Cardiac septum (tissue), 1 donor: Measurements from ENCODE around the gene SLC35F3. TPM values are rescaled to one million over a fixed set of nuclear protein-coding genes. Genes with fewer than 3 reads are reported as not detected.
A peak's percentile ranks its signal among the peaks of the same experiment; 100 is the strongest.
"Not testable (repeated sequence)": the region's sequence is repeated elsewhere in the genome, so short reads cannot be mapped to it uniquely, and the experiment has no call there.

Source experiments
- DNase-seq: peaks from one replicate; pipeline ENCODE4 v3.0.0-alpha.2; 2020; ENCODE audit warnings: low spot score
- intact Hi-C: fragments of 100-400 bp; cut with DNase I; formaldehyde crosslinking; loops from one replicate; pipeline ENCODE4 v1.14.0; 2022
- total RNA-seq: library from RNA; stranded (reverse); fragmentation: NEBNext Ultra II Directional; extraction: Animal tissue kit (Norgen Biotek cat#: 25700); gene quantifications from one replicate; pipeline ENCODE4 v1.2.1, GENCODE V29; 2021
- donor health status: DM: no; HTN: no; CAD: no.

Gene SLC35F3
- total RNA-seq, 1 donor from 2014 or later: not detected

- no peak for DNase-seq
- intact Hi-C loops: no loop called here
Observed at GRCh38 chr1:234208351-234208750, 303.9 kb downstream of the SLC35F3 start.

GRCh38 chr1:234208791-234209190 is 304.3 kb downstream of the SLC35F3 start:
- DNase-seq: no peak
- intact Hi-C loops: no loop called here

DNA sequence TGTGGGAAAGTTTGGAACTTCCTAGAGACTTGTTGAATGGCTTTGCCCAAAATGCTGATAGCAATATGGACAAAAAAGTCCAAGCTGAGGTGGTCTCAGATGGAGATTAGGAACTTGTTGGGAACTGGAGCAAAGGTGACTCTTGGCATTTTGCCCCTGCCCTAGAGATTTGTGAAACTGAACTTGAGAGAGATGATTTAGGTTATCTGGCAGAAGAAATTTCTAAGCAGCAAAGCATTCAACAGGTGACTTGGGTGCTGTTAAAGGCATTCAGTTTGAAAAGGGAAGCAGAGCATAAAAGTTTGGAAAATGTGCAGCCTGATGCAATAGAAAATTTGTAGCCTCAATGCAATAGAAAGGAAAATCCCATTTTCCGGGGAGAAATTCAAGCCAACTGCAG is 306.0 kb downstream of the SLC35F3 start:
- intact Hi-C loops: not testable (repeated sequence)

GRCh38 chr1:234211855-234212254 is 307.4 kb downstream of the SLC35F3 start:
- intact Hi-C loops, DNase-seq: not testable (repeated sequence)

More for the DNA sequence above, 306.0 kb downstream of the SLC35F3 start:
- DNase-seq: not testable (repeated sequence)

DNA sequence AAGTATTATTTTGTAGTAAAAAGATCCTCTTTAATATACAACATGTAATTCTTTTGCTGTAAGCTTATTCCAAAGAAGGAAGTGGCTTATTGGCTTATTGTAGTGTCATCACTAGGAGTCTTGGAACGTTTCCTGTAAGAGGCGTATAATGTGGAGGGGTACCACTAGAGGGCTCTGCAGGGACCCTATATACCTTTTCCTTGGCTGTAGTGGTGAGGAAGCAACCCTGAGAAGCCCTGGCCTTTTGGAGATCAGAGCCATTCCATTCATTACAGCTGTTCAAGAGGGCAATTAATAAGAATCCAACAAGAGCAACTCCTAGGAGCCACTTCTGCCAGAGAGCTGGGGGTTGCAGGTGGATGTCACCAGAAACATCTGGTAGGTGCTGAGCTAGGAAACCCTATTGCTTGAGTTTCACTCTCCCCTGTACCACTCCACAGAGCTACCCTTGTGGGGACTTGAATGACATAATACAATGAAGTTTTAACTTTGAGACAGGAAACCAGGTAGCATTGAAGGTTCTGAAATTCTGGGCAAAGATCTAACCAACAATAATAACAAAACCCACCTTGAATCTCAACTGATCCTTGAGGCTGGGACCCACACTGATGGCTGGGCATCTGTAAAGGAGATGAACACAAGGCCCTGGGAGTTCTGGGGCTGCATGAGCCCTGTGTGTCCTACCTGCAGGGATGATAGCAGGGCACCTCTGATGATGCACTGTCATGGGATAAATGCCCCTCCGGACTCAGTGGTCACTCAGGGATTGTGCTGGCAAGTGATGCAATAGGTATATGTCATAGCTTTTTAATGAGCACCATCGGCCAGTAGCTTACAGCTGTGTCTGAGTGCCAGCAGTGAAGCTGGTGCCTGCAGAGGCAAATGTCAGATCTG is 308.5 kb downstream of the SLC35F3 start:
- DNase-seq: no peak
- intact Hi-C loops: no loop called here

DNA sequence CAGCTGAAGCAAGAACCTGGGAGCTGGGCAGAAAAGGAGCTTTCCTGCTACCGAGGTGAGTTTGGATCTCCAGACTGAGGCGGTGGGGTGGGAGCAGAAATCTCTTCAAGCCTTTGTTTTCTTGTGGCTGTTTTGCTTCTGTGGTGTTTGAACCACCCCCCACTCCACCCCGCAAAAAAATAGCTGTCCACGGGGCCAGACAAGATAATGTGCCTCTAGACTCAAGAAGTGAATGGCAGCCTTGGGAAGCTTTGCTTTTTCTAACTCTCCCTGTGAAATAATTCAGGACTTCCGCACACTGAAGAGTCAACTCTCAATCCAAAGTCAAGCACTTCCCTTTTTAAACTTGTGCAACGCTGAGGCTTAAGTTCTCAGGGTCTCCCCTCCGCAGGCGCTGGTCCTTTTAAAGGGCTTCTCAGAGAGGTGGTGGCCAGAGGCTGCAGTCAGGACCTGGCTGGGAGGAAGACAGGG is 309.2 kb downstream of the SLC35F3 start:
- no peak for DNase-seq
- intact Hi-C loops: no loop called here

DNA sequence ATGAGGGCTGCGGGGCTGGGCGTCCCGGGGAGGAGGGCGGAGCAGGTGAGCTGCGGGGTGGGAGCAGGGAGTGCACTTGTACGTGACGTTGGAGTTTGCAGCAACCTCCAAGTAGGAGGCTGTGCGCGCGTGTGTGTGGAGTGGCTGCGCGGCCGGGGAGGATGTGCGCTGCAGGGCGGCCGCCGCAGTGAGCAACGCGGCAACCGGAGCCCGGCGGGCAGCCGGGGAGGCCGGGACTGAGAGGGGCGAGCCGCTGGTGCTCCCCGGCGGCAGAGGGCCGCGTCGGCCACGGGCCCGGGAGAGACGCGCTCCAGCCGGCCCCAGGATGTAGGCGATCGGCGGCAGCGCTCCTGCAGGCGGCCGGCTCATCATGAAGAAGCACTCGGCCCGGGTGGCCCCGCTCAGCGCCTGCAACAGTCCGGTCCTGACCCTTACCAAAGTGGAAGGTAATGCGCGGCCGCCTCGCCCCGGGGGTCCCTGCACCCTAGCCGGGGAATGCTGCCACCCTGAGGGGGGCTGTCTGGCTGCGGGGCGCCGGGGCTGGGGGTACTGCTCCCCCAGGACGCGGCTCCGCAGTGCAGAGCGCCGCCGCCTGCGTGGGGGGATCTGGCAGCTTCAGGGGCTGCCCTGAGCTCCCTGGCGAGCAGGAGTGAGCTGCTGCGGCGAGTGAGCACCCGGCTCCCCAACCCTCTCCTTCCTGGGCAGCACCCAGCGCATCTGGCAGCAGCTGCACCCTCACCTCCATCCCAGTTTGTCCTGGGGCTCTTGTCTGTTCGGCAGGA is 309.8 kb downstream of the SLC35F3 start:
- intact Hi-C loops: no loop called here

DNA sequence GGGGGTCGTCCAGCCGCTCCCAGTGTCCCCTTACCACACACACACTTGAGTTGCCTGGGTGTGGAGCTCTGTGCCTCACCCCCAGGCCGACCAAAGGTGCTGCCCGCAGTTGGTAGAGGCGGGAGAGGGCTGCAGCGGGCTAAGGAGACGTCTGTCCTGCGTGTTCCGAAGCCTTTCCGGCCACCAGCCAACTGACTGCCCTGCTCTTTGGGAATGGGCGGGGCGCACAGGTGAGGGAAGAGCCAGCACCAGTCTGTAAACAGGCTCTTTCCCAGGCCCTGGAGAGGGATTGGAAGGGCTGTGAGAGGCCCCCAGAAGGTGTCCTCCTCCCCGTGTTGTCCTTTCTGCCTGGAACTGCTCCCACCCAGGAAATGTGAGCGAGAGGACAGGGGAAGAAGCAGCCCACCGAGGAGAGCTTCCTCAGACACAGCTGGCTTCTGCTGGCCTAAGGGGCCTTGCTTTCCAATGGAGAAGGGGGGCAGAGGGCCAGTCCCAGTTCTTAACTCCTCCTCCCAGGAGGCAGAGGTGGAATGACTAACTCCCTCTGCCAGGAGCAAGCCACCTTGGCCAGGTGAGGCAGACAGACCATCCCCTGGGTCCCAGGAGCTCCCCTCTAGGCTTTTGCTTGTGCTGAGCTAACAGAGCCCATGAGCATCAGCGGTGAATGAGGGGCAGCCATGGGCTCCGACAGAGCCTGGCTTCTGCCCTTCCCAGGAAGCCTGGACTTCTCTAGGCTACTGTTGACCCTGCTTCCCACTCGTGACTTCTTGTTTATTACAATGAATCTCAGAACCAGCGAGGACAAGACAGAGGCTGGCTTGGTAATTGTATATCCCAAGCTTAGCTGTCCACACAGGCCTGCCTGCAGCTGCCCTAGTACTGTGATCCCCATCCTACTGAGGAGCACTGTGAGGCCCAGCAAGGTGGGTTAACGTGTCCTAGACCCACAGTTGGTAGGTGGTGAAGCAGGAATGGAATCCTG is 310.7 kb downstream of the SLC35F3 start:
- intact Hi-C loops: no loop called here
- no peak for DNase-seq

More for the DNA sequence above, 309.8 kb downstream of the SLC35F3 start:
- DNase-seq: peak; percentile 80

DNA sequence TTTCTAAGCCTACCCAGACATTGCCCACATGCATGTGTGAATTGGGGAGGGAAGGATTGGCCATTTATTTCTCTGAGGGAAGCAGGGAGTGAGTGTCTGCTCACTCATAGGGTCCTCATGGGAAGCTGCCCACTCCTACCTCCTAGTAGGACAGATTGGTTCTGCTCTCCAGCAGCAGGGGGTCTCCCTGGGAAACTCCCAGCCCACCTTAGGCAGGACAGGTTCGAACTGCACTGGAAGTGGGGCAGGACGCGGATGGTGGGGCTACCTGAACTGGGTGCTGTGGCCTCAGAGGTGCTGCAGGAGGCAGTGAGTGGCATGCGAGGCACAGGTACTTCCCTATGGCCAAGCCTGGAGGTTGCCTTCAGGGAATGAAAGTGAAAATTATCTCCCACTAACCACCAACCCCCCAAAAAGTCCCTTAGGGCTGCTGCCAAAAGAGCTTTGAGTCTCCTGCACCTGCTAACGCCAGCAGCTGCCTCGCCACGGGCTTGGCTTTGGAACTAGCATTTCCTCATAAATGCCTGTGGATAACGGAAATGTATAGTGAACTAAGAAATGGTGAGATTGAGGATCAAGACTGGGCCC is 311.7 kb downstream of the SLC35F3 start:
- intact Hi-C loops: no loop called here
- no peak for DNase-seq

- DNase-seq: no peak
- intact Hi-C loops: no loop called here
Observed at GRCh38 chr1:234217316-234217840, 312.9 kb downstream of the SLC35F3 start.

- intact Hi-C loops: no loop called here
- no peak for DNase-seq
Observed at GRCh38 chr1:234218078-234218477, 313.6 kb downstream of the SLC35F3 start.

- intact Hi-C loops: no loop called here
- no peak for DNase-seq
Observed at GRCh38 chr1:234219711-234220110, 315.2 kb downstream of the SLC35F3 start.

DNA sequence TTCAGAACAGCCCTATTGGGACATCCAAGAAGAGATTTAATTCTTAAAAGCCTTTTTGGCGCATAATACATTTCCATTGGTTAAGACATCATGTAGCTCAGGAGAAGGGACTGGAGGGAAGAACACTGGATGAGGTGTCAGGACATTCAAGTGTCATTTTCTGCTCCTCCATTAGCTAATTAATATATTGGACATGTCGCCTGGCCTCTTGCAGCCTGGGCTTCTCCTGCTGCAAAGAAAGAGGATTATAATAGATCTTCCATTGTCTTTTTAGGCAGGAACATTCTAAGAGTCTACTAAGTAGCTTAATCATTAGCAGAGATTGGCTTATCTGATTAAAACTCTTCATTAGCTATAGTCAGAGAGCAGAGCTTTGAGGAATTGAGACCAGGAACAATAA is 317.1 kb downstream of the SLC35F3 start:
- intact Hi-C loops: no loop called here
- no peak for DNase-seq

GRCh38 chr1:234222561-234223280 is 318.2 kb downstream of the SLC35F3 start:
- no peak for DNase-seq
- intact Hi-C loops: no loop called here

- intact Hi-C loops: no loop called here
- no peak for DNase-seq
Observed at GRCh38 chr1:234226113-234226818, 321.8 kb downstream of the SLC35F3 start.

GRCh38 chr1:234226819-234227165 is 322.3 kb downstream of the SLC35F3 start:
- intact Hi-C loops: no loop called here
- DNase-seq: no peak

GRCh38 chr1:234229581-234230387 is 325.3 kb downstream of the SLC35F3 start:
- DNase-seq: no peak
- intact Hi-C loops: no loop called here
